Kidney epithelial cell (primary cell): ENCODE measurements around the gene DNAL1. TPM values are rescaled to one million over a fixed set of nuclear protein-coding genes. Genes with fewer than 3 reads are reported as not detected.
"Not testable (repeated sequence)": the region's sequence is repeated elsewhere in the genome, so short reads cannot be mapped to it uniquely, and the experiment has no call there.

ENCODE experiments used
- DNase-seq: peaks from one replicate; pipeline ENCODE4 v3.0.0-alpha.2; 2010; ENCODE audit warnings: low read depth
- H3K27me3 ChIP-seq: 2 replicates; pipeline ENCODE4 v1.6.0; 2011; ENCODE audit warnings: low read length; ENCODE audit not compliant: control insufficient read depth, insufficient read depth
- H3K36me3 ChIP-seq: 2 replicates; pipeline ENCODE4 v1.5.1; 2011; ENCODE audit warnings: low read length; ENCODE audit not compliant: control insufficient read depth, insufficient read depth
- H3K4me3 ChIP-seq: 2 replicates; pipeline ENCODE4 v1.5.1; 2011; ENCODE audit warnings: low read depth, mild to moderate bottlenecking, control low read depth, low read length
- CTCF ChIP-seq: IDR thresholded peaks from 2 replicates; pipeline ENCODE4 v1.5.1; 2011; ENCODE audit warnings: mild to moderate bottlenecking, moderate library complexity, low read length, control low read depth, inconsistent platforms; ENCODE audit not compliant: insufficient read depth, poor library complexity, severe bottlenecking
- total RNA-seq: library from RNA; depleted of rRNA; stranded (reverse); fragments of >200 nt; gene quantifications from 2 replicates; pipeline ENCODE4 v1.2.3, GENCODE V29; 2015

Gene DNAL1
- total RNA-seq, 1 donor from 2014 or later, result 19.3 TPM

GRCh38 chr14:73695997-73696396 lies 51.2 kb downstream of the DNAL1 start:
- Histone ChIP-seq H3K36me3 (no peaks in the 10 kb centered on the region), H3K4me3 (no peak overlapping the region), H3K27me3 (no peaks in the 10 kb centered on the region)
- TF ChIP-seq CTCF, result no peak
- no peak for DNase-seq

DNA sequence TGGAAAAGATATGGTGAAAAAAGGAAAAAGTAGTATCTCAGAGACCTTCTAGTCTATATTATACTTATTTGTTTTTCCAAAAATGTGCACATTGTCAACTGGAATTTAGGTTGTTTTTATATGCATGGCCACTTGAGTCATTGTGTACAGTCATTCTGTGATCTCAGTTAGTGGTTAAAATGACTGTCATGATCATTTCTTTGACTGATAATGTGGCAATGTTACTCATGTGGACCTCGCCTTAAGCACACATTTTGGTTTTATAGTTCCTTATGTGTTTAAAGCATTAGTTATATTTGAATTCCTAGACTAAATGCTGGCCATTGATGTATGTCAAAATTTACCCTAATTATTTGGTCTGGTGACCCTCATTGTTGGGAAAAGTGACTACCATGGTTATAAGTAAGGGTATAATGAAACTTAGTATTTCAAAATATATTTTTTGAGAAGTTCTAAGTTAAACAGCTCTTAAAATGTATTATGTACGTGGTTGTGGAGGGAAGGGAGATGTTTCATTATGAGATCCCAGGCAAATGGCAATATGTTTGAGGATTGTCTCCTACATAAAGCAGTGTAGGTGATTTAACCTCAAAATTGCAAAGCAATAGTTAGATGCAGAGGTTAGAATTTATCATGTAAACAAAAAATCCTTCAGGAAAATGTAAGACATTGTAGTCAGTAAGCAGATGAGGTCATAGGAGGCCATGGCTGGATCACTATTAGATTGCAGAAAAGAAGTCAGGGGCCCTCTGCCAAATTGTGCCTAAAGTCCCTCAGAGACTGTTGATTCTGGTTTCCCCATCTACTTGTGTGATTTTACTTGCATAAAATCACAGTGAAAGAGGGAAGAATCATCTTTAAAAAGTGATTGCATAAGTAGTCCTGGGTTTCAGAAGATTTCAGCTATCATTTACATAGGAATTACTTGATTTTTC lies 51.9 kb downstream of the DNAL1 start:
- Histone ChIP-seq H3K27me3 (no peaks in the 10 kb centered on the region), H3K4me3 (no peak overlapping the region), H3K36me3 (no peaks in the 10 kb centered on the region)
- no peak for TF ChIP-seq CTCF
- peak; percentile 50 for DNase-seq

DNA sequence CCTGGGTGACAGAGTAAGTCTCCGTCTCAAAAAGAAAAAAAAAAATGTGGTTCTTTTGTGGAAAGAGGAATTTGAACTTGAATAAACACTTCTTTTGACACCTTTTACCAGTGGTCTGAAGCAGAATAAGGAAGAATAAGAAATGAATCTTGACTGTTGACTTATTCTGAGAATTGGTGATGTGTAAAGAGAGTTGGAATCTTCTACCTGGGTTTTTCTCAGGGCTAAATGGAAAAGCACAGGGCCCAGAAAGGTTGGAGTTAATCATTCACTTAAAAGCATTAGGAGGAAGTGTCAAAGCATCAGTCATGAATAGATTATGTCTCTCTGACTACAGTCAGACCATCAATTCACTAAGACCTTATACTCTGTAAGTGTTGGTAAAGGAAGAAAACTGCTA lies 55.5 kb downstream of the DNAL1 start:
- H3K27me3 ChIP-seq, result no peaks in the 10 kb centered on the region
- no peak overlapping the region for H3K4me3 ChIP-seq
- H3K36me3 ChIP-seq, result no peaks in the 10 kb centered on the region
- no peak for DNase-seq
- no peak for TF ChIP-seq CTCF

DNA sequence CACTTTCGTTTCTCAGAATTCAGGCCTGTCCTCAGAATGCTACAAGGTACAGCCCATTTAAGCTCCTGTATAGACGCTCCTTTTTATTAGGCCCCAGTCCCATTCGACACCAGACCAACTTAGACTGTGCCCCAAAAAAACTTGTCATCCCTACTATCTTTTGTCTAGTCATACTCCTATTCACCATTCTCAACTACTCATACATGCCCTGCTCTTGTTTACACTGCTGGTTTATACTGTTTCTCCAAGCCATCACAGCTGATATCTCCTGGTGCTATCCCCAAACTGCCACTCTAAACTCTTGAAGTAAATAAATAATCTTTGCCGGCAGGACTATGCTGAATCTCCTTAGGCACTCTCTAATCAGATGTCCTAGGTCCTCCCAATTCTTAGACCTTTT lies 63.3 kb downstream of the DNAL1 start:
- H3K27me3 ChIP-seq, H3K36me3 ChIP-seq, H3K4me3 ChIP-seq, DNase-seq: not testable (repeated sequence)

GRCh38 chr14:73709904-73710469 lies 65.2 kb downstream of the DNAL1 start:
- Histone ChIP-seq H3K36me3 (no peaks in the 10 kb centered on the region), H3K27me3 (no peaks in the 10 kb centered on the region), H3K4me3 (no peak overlapping the region)
- no peak for TF ChIP-seq CTCF
- DNase-seq, result no peak

DNA sequence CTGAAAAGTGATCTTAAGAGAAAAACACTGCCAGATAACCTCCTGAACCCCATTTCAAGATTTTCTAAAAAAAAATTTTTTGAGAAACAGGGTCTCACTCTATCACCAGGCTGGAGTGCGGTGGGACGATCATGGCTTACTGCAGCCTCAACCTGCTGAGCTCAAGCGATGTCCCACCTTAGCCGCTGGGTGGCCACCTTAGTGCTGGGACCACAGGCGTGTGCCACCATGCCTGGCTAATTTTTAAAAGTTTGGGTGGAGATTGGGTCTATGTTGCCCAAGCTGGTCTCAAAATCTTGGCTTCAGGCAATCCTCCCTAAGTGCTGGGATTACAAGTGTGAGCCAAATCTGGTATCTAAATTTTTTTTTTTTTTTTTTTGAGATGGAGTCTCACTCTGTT lies 66.0 kb downstream of the DNAL1 start:
- DNase-seq, result no peak
- H3K36me3 ChIP-seq, result no peaks in the 10 kb centered on the region
- no peaks in the 10 kb centered on the region for H3K27me3 ChIP-seq
- TF ChIP-seq CTCF, result no peak
- no peak overlapping the region for H3K4me3 ChIP-seq
